B cell (primary cell): Measurements from ENCODE around the gene WDR31. TPM values are rescaled to one million over a fixed set of nuclear protein-coding genes. Genes with fewer than 3 reads are reported as not detected.
"Not testable (repeated sequence)": the region's sequence is repeated elsewhere in the genome, so short reads cannot be mapped to it uniquely, and the experiment has no call there.

Experiments used
- ATAC-seq: fragments of 200-7000 bp; cut with Tn5 transposase; one replicate; pipeline ENCODE4 v1.10.0; 2021; ENCODE audit warnings: low read depth, mild to moderate bottlenecking, moderate number of reproducible peaks, moderate library complexity
- CTCF ChIA-PET: fragments of 350-600 bp; sonication (Branson Sonifier 250); formaldehyde crosslinking; loops from one replicate; lab custom pipeline; 2021; ENCODE audit warnings: antibody characterized with exemption, inconsistent platforms; lab: Charles Lee
- POLR2A ChIA-PET: fragments of 350-600 bp; sonication (Branson Sonifier 250); formaldehyde crosslinking; loops from one replicate; lab custom pipeline; 2021; ENCODE audit warnings: antibody characterized with exemption; lab: Charles Lee
- DNase-seq: peaks from one replicate; pipeline ENCODE4 v3.0.0; 2013
- H2AFZ ChIP-seq: 2 replicates; pipeline ENCODE4 v1.6.1; 2012; ENCODE audit warnings: mild to moderate bottlenecking, low read depth, low read length; ENCODE audit not compliant: insufficient read depth, poor library complexity, severe bottlenecking
- H3K27ac ChIP-seq, 2 donors: 1 replicate in 1 of 2; 2 replicates in 1 of 2; pipeline ENCODE4 v1.5.1; 2012 to 2013; ENCODE audit warnings: low read length in 2 of 2, mild to moderate bottlenecking in 2 of 2, moderate library complexity in 1 of 2
- H3K27me3 ChIP-seq, 4 experiments: fragments of 200-600 bp in 1 of 4; sonication (generic) in 1 of 4; replicated peaks in 1 of 4; 1 replicate in 2 of 4; 2 replicates in 2 of 4; pipeline versions ENCODE4 v1.6.1 to v1.7.0; 2013 to 2016; ENCODE audit warnings: low read length in 3 of 4, mild to moderate bottlenecking in 2 of 4, mixed read lengths in 1 of 4, moderate library complexity in 1 of 4; ENCODE audit not compliant: insufficient read depth in 4 of 4, control insufficient read depth in 3 of 4; ENCODE audit errors: control extremely low read depth in 1 of 4
- H3K36me3 ChIP-seq, 2 experiments: replicated peaks in 1 of 2; 1 replicate in 1 of 2; 2 replicates in 1 of 2; pipeline versions ENCODE4 v1.6.1 to v1.7.1; 2013; ENCODE audit warnings: low read length in 1 of 2; ENCODE audit not compliant: insufficient read depth in 2 of 2, control insufficient read depth in 1 of 2; ENCODE audit errors: control extremely low read depth in 1 of 2, extremely low read depth in 1 of 2
- H3K4me1 ChIP-seq, 2 donors: fragments of 200-600 bp in 1 of 2; sonication (generic) in 1 of 2; 1 replicate in 1 of 2; 2 replicates in 1 of 2; pipeline versions ENCODE4 v1.5.1 to v1.6.1; 2013 to 2017; ENCODE audit warnings: low read length in 2 of 2; ENCODE audit not compliant: control insufficient read depth in 2 of 2, insufficient read depth in 2 of 2
- H3K4me2 ChIP-seq: replicated peaks from 2 replicates; pipeline ENCODE3; 2012; ENCODE audit warnings: mild to moderate bottlenecking, low read depth, low read length; ENCODE audit not compliant: poor library complexity, severe bottlenecking
- H3K4me3 ChIP-seq, 5 experiments: fragments of 200-600 bp in 1 of 5; sonication (generic) in 1 of 5; 1 replicate in 3 of 5; 2 replicates in 2 of 5; pipeline versions ENCODE4 v1.5.1 to v1.7.0; 2011 to 2016; ENCODE audit warnings: low read length in 4 of 5, mild to moderate bottlenecking in 4 of 5, low read depth in 2 of 5, control low read depth in 1 of 5, moderate library complexity in 1 of 5; ENCODE audit not compliant: insufficient read depth in 1 of 5; ENCODE audit errors: control extremely low read depth in 1 of 5, extremely low read depth in 1 of 5
- H3K79me2 ChIP-seq: fragments of 200-600 bp; sonication (generic); one replicate; pipeline ENCODE4 v1.6.0; 2016; ENCODE audit warnings: low read length; ENCODE audit not compliant: control insufficient read depth, insufficient read depth
- H3K9ac ChIP-seq: fragments of 200-600 bp; sonication (generic); 2 replicates; pipeline ENCODE4 v1.6.1; 2017; ENCODE audit warnings: mild to moderate bottlenecking, low read length, moderate library complexity
- H3K9me3 ChIP-seq, 3 donors: one replicate each; pipeline versions ENCODE4 v1.6.1 to v1.7.1; 2013; ENCODE audit warnings: low read length in 2 of 3; ENCODE audit not compliant: control insufficient read depth in 2 of 3, insufficient read depth in 1 of 3; ENCODE audit errors: control extremely low read depth in 1 of 3
- H4K20me1 ChIP-seq: 2 replicates; pipeline ENCODE4 v1.6.0; 2012; ENCODE audit warnings: mild to moderate bottlenecking, low read length; ENCODE audit not compliant: insufficient read depth, control insufficient read depth, poor library complexity, severe bottlenecking
- H3K27ac Mint-ChIP-seq: one replicate; pipeline ENCODE4 v1.8.0; 2021; ENCODE audit warnings: mixed read lengths
- H3K27me3 Mint-ChIP-seq: one replicate; pipeline ENCODE4 v1.8.0; 2021; ENCODE audit warnings: mixed read lengths
- H3K4me1 Mint-ChIP-seq: one replicate; pipeline ENCODE4 v1.8.0; 2021; ENCODE audit warnings: mixed read lengths
- H3K4me3 Mint-ChIP-seq: one replicate; pipeline ENCODE4 v1.8.0; 2021; ENCODE audit warnings: mixed read lengths
- H3K9me3 Mint-ChIP-seq: one replicate; pipeline ENCODE4 v1.8.0; 2022; ENCODE audit warnings: mixed read lengths; ENCODE audit not compliant: insufficient read depth
- EZH2 ChIP-seq: IDR thresholded peaks from 2 replicates; pipeline ENCODE4 v1.6.1; 2012; ENCODE audit warnings: borderline replicate concordance, low read depth, mild to moderate bottlenecking, moderate library complexity, low read length; ENCODE audit not compliant: insufficient read depth, poor library complexity, severe bottlenecking
- WGBS: methylation state at CpG from one replicate; pipeline ENCODE4 v1.1.5; 2013; ENCODE audit warnings: missing lambda C conversion rate; ENCODE audit not compliant: insufficient coverage; 5-methylcytosine and 5-hydroxymethylcytosine counted together
- intact Hi-C: fragments of 100-400 bp; cut with micrococcal nuclease; formaldehyde crosslinking; loops from one replicate; pipeline ENCODE4 v1.10.0; 2022
- polyA plus RNA-seq: library from polyadenylated mRNA; depleted of rRNA; stranded (reverse); fragments of >200 nt; gene quantifications from 2 replicates; pipeline ENCODE4 v1.2.3, GENCODE V29; 2012
- total RNA-seq, 2 donors: library from RNA; stranded (reverse); fragments of 120-200 nt in 1 of 2; gene quantifications; 1 replicate in 1 of 2; 2 replicates in 1 of 2; pipeline versions ENCODE4 v1.2.3 to v1.2.4, GENCODE V29; 2013 to 2022
- TF ChIP-seq, protein P1 (sequence below): fragments of 200-600 bp; IDR thresholded peaks from one replicate; pipeline ENCODE4 v1.8.0; 2022; ENCODE audit warnings: antibody characterized with exemption, mild to moderate bottlenecking

Gene WDR31
- total and polyA plus RNA-seq, 2 donors (not counting 1 experiment from before 2014, with no cell fraction given), result 0.36 to 0.62 TPM

DNA sequence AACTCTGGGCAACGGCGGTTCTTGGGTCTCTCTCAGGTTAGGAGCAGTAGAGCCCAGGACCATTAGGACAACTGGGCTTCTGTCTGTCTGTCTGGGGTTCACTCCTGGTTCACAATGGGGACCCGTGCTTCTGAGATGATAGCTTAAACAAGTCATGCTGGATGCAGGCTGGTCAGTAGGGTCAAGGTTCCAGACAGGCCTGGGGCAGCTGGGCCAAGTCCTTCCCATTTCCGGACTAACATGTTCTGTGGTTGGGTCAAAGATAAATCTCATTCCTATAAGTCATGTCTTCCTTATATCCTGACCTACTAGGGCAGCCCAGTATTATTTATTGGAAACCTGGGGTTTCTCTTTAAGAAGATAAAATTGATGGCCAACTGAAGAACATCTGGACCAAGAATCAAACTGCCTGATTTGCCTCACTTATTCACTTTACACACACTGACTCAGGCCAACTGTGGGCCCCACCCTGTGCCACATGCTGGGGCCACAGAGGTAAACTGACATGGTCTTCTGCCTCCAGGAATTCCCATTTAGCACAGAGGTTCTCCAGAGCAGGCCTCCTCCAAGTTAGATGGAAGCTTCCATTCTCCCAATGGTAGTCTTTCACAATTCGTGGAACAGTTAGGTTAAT is 28.4 kb upstream of the WDR31 start:
- DNase-seq (no peak), ATAC-seq (no peak)
- Histone ChIP-seq H3K79me2 (no peaks in the 10 kb centered on the region), H2AFZ (no peak overlapping the region), H3K27ac (no peak overlapping the region), H3K4me2 (no peak overlapping the region), H4K20me1 (no peaks in the 10 kb centered on the region), H3K36me3 (peaks cover 0 to 7% of the 10 kb centered on the region in 2 experiments), H3K4me1 (no peaks in the 10 kb centered on the region), H3K9ac (no peak overlapping the region), H3K27me3 (no peaks in the 10 kb centered on the region), H3K4me3 (no peak overlapping the region), H3K9me3 (no peaks in the 10 kb centered on the region)
- Mint-ChIP-seq H3K4me1 (no peaks in the 10 kb centered on the region), H3K4me3 (no peak overlapping the region), H3K9me3 (no peaks in the 10 kb centered on the region), H3K27ac (no peak overlapping the region), H3K27me3 (no peaks in the 10 kb centered on the region)
- TF ChIP-seq, protein P1, sequence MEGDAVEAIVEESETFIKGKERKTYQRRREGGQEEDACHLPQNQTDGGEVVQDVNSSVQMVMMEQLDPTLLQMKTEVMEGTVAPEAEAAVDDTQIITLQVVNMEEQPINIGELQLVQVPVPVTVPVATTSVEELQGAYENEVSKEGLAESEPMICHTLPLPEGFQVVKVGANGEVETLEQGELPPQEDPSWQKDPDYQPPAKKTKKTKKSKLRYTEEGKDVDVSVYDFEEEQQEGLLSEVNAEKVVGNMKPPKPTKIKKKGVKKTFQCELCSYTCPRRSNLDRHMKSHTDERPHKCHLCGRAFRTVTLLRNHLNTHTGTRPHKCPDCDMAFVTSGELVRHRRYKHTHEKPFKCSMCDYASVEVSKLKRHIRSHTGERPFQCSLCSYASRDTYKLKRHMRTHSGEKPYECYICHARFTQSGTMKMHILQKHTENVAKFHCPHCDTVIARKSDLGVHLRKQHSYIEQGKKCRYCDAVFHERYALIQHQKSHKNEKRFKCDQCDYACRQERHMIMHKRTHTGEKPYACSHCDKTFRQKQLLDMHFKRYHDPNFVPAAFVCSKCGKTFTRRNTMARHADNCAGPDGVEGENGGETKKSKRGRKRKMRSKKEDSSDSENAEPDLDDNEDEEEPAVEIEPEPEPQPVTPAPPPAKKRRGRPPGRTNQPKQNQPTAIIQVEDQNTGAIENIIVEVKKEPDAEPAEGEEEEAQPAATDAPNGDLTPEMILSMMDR, result no peak
- no peak for TF ChIP-seq EZH2
- ChIA-PET CTCF (no interaction called here), POLR2A (no interaction called here)
- intact Hi-C loops, result no loop called here
- 100% methylated on average over 3 of the region's 5 CpGs for WGBS

GRCh38 chr9:113365652-113366051 is 25.6 kb upstream of the WDR31 start:
- DNase-seq, intact Hi-C loops, H3K9ac ChIP-seq, H3K79me2 ChIP-seq, ATAC-seq, H3K27ac Mint-ChIP-seq, POLR2A ChIA-PET, H3K9me3 Mint-ChIP-seq, H2AFZ ChIP-seq, H3K36me3 ChIP-seq, H3K4me2 ChIP-seq, H3K9me3 ChIP-seq, H3K27ac ChIP-seq, H3K4me3 Mint-ChIP-seq, H3K4me1 ChIP-seq, H3K4me3 ChIP-seq, H4K20me1 ChIP-seq, H3K27me3 Mint-ChIP-seq, H3K27me3 ChIP-seq, H3K4me1 Mint-ChIP-seq: not testable (repeated sequence)
- 91% methylated on average over 1 of the region's 3 CpGs for WGBS
- CTCF ChIA-PET, result interaction anchor here (1.2 kb wide), 1 partner anchor 25 kb away, joined by 3 read pairs; the partner anchor contains the start of gene WDR31
